Ovary (tissue), 3 donors: Measurements from ENCODE around the gene SCAMP5.

Experiments used
- EP300 ChIP-seq: sonication (generic); formaldehyde crosslinking; IDR thresholded peaks from one replicate; pipeline ENCODE4 v1.6.1; 2017; ENCODE audit warnings: antibody characterized with exemption
- POLR2A ChIP-seq: fragments of 450-650 bp; IDR thresholded peaks from one replicate; pipeline ENCODE4 v1.6.1; 2017; ENCODE audit warnings: antibody characterized with exemption, mild to moderate bottlenecking, moderate library complexity
- TF ChIP-seq, protein P1 (sequence below), 3 donors: fragments of 450-650 bp in 2 of 3; fragments of 200-600 bp in 1 of 3; IDR thresholded peaks; one replicate each; pipeline versions ENCODE4 v1.5.1 to v1.8.0; 2016 to 2022; ENCODE audit warnings: antibody characterized with exemption in 3 of 3, mild to moderate bottlenecking in 1 of 3
- donor health status: DM: no; HTN: no; CAD: no.

DNA sequence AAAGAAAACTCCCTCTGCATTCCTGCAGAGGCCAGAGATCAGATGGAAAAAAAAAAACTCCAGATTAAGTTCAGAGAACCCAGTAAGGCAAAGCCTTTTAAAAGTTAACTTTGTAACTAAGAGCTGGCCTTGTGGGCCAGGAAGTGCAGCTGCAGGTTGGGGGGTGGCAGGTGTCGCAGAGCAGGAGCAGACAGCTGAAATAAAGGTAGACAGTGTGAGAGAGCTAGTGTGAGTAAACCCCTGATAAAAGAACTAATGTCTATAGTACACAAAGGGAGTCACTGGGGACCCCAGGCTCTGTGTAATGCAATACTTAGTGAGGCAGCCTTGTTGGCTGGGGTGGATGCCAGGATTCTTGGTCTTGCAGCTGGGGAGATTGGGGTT, 70.1 kb downstream of the SCAMP5 start:
- TF ChIP-seq, protein P1, sequence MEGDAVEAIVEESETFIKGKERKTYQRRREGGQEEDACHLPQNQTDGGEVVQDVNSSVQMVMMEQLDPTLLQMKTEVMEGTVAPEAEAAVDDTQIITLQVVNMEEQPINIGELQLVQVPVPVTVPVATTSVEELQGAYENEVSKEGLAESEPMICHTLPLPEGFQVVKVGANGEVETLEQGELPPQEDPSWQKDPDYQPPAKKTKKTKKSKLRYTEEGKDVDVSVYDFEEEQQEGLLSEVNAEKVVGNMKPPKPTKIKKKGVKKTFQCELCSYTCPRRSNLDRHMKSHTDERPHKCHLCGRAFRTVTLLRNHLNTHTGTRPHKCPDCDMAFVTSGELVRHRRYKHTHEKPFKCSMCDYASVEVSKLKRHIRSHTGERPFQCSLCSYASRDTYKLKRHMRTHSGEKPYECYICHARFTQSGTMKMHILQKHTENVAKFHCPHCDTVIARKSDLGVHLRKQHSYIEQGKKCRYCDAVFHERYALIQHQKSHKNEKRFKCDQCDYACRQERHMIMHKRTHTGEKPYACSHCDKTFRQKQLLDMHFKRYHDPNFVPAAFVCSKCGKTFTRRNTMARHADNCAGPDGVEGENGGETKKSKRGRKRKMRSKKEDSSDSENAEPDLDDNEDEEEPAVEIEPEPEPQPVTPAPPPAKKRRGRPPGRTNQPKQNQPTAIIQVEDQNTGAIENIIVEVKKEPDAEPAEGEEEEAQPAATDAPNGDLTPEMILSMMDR (IDR thresholded peaks at IDR 0.05) = no peak
- TF ChIP-seq EP300 (no peak), POLR2A (no peak)
